GM19397 (cell line): ENCODE measurements around the gene FAM107B.
"Not testable (repeated sequence)": the region's sequence is repeated elsewhere in the genome, so short reads cannot be mapped to it uniquely, and the experiment has no call there.

Experiments used
- ATAC-seq: cut with Tn5 transposase; IDR thresholded peaks from one replicate; pipeline ENCODE4 v1.9.1; 2021; ENCODE audit warnings: mild to moderate bottlenecking, moderate library complexity; ENCODE audit not compliant: unreplicated experiment

FAM107B gene

DNA sequence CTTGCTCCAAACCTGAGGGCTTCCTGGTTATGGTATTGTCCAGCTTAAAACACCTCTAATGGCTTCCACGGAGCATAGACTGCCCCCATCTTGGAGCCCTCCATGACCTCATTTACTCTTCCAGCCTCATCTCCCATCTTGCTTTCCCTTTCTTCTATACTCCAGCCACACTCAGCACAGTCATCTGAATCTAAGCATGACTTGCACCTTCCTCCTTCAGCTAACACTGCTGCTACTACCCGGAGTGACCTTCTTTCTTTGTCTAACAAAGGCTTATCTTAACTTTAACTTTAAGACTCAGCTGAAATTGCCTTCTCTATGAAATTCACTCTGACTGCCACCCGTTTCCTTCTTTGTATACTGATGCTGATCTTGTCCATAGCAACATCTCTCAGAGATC is 135.1 kb downstream of the FAM107B start:
- no peak for ATAC-seq

DNA sequence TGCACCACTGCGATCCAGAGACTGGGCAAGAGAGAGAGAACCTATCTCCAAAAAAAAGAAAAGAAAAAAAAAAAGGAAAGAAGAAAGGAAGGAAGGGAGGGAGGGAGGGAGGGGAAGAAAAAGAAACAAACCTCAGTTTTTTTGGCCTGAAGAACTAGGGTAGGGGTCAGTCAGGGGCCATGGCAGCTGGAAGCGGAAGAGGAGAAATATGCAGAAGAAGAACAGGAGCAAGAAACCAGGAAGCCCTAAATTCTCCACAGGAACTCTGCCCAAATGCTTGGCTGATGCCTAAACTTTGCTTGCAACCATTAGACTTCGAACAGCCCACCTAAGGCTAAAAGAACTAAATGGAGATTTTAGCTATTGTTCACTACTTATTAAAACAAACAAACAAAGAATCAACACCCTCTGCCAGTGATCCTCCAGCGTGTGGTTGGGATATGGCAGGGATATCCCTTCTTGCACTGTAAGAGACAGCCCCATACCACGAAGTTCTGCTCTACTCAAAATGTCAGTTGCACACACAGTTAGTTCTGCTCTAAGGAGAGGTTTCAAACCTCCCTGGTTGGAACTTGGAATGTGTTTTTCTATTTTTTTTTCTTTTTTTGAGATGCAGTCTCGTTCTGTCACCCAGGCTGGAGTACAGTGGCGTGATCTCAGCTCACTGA is 139.5 kb downstream of the FAM107B start:
- ATAC-seq = no peak

DNA sequence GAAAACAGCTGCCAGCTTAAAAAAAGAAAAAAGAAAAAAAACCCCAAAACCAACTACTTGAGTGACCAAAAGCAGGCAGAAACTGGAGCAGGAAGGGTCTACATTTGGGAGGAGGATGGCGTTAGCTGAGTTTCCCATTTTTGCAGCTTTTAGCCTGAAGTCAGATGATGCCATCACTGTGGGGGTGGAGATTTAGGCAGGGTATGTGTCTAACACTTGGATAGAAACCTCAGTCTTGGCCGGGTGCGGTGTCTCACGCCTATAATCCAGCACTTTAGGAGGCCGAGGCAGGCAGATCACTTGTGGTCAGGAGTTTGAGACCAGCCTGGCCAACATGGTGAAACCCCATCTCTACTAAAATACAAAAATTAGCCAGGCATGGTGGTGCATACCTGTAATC is 140.1 kb downstream of the FAM107B start:
- ATAC-seq = not testable (repeated sequence)

DNA sequence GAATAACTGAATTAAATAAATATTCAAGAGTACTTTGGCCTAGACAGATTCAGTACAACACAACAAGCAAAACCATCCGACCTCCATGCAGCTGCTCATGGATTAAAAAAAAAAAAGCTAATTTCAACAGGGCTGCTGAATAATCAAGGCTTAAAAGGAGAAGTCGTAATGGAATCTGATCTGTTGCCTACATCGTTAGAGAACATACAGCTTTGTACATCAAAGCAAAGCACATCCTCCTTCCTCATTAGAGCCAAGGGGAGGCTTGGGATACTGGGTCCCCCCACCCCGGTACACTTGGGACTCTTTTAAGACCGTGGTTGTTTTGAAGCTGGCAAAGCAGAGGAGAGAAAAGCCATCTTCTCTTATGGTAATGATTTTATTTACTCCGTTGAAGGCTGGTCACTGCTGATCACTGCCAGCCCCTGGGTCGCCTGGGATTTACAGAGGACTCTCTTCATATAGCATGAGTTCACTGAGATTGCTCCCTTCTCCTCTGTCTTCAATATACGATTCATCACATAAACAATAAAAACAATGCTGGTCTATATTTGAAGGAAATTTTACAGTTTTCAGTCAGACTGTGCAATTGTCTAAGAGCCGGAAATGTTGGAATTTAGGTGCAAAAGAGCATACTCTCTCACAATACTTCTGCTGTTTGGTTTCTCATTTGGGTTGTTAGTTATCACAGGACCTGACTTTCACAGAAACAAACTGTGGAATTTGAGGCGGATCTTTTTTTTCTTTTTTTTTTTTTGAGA is 148.8 kb downstream of the FAM107B start:
- no peak for ATAC-seq

DNA sequence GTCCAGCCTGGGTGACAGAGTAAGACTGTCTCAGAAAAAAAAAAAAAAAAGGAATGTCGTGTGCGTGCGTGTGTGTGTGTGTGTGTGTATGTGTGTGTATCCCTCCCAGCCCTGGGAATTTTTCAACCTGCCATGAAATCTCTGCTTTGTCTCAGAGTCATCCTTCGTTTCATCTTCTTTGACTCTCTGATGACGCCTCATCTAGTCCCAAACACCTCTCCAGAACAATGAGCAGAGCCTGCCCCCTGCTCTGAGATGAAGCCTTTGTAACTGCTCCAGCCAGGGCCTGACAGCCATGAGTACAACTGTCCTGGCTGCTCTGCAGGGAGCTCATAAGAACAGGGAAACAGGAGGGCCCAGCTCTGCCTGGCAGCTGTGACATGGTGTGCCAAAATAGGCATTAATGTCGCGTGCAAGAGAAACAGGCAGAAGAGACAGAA is 149.5 kb downstream of the FAM107B start:
- no peak for ATAC-seq

DNA sequence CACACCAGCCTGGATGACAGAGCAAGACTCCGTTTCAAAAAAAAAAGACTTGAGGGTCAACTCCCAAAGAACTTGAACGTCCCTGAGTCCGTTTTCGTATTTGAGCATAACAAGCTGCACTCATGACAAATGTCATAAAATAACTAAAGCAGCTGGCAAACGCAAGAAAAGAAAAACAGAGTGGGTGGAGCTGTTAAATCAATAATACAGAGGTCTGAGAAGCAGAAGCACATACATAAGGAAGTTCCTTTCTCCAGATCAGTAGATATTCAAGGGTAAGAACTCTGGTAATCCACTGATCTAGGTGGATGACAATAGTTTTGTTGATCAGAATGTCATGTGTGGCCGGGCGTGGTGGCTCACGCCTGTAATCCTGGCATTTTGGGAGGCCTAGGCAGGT is 150.1 kb downstream of the FAM107B start:
- no peak for ATAC-seq

DNA sequence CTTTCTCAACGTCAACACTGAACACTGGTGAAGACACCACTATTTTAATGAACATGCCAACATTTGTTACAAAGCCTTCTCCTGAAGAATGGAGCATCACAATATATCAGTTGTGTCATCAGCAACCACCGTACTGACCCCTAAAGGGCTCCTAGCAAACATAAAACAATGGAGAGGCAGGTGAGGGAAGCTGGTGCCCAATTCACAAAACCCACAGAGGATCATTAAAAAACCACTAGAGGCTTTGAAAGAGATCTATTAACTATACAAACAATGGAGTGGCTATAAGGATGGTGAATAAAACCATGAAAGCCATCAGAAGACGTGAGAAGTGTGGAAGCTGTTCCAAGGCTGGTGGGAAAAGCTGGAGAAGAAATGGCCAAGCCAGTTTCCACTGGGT is 150.8 kb downstream of the FAM107B start:
- ATAC-seq = no peak

DNA sequence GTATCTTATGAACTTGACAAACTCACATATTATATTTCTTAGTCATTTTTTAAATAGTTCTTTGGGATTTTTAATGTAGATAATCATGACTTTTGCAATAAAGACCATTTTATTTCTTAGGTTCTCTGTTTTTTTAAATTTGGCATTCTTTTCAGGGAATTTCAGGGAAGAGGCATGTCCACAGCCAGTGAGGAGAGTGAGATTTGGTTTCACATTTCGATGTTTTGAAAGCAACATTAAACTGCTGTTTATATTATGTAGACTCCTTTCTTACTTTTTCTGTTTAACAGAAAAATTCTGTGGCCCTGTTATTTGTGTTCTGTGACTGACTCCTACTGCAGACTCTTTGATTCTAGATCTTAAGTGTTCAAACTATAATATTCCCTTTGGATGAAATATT is 153.7 kb downstream of the FAM107B start:
- ATAC-seq = no peak

DNA sequence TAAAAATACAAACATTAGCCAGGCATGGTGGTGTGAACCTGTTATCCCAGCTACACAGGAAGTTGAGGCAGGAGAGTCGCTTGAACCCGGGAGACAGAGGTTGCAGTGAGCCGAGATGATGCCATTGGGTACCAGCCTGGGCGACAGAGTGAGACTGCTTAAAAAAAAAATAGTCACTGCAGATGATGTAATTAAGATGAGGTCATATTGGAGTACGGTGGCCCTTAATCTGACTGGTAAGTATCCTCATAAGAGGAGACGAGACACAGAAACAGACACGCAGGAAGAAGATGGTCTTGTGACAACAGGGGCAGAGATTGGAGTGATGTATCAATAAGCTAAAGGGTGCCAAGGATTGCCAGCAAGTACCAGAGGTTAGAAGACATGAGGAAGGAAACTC is 156.0 kb downstream of the FAM107B start:
- ATAC-seq = no peak

DNA sequence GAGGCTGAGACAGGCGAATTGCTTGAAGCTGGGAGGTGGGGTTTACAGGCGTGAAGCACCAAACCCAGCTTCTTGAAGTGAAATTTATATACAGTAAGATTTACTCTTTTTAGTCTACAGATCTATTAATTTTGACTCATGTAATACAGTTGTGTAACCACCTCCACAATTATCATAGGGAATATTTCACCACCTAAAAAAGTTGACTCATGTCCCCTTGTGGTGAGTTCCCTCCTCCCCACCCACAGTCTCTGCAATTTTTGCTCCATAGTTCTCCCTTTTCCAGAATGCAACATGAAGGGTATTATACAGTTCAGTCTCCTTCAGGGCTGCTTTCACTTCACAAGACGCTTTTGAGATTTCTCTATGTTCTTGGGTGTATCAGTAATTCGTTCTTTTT is 156.8 kb downstream of the FAM107B start:
- no peak for ATAC-seq

DNA sequence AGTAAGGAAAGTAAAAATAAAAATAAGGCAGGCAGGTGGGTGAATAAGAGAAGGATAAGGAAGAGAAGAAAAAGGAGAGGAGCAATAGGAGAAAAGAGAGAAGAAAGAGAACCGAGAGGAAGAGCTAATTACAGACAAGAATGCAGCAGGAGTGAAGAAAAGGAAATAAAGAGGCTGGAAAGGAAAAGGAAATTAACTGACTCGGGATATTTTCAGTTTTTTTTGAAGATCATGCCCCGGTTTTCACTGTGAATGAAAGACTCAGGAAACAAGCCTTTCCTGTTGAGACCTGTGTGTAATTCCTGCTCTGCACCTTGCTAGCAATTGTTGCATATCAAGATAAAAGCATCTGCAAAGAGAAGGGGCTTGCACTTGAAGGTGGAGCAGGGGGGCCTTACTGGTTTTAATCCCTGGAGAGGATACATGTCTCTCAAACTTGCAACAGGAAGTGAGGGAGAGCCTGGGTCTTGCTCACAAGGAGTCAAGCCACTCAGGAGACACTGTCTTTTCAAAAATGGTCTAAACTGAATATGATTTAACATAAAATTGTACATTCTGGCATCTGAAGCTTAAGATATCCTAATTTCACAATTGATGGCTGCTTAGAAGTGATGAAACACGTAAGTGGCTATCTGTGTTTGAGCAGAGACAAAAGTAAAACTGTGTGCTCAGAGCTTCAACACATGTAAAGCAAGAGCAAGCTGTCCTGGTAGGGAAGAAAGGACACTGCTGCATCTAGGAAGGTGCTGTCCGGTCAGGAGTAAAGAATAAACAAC is 157.6 kb downstream of the FAM107B start:
- no peak for ATAC-seq

DNA sequence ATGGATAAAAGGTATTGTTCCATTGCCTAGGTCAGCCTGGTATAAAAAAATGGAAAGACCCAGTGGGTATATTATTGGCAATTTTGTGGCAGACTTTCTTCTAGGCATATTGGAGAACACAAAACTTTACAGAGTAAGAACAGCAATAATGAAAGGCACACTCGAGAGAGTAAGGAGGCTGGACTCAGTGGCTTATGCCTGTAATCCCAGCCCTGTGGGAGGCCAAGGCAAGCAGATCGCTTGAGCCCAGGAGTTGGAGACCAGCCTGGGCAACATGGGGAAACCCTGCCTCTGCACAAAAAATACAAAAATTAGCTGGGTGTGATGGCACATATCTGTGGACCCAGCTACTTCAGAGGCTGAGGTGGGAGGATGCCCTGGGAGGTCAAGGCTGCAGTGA is 158.2 kb downstream of the FAM107B start:
- no peak for ATAC-seq

DNA sequence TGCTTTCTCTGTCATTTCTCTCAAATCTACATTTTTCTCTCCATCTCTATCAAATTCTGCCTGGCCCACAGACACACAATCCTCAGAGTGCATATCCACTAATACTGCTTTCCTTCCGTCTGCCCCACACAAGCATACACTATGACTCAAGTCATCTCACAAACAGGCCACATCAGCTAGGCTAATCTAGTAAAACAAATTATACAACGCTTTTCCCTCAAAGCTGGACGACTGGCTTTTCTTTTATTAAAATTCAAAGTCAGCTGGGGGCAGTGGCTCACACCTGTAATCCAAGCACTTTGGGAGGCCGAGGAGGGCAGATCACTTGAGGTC is 161.1 kb downstream of the FAM107B start:
- no peak for ATAC-seq

DNA sequence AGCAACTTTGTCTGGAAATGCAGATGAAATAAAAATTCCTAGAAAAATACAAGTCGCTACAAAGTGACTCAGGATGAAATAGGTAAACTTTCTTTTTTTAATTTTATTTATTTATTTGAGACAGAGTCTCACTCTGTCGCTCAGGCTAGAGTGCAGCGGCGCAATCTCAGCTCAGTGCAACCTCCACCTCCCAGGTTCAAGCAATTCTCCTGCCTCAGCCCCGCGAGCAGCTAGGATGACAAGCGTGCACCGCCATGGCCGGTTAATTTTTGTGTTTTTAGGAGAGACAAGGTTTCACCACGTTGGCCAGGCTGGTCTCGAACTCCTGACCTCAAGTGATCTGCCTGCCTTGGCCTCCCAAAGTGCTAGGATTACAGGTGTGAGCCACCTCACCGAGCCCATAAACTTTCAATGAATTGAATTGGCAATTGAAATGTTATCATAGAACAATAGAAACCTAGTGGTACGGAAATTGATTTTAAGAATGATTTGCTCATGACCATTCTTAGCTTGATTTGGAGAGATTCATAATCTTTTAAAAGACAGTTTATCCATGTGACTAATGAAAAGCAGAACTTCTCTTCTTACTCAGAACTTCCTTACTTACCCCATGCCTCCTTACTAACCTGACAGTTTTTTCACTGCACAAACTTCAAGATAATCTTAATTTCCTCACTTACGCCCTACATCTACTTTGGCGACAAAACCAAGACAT is 161.7 kb downstream of the FAM107B start:
- ATAC-seq = no peak

DNA sequence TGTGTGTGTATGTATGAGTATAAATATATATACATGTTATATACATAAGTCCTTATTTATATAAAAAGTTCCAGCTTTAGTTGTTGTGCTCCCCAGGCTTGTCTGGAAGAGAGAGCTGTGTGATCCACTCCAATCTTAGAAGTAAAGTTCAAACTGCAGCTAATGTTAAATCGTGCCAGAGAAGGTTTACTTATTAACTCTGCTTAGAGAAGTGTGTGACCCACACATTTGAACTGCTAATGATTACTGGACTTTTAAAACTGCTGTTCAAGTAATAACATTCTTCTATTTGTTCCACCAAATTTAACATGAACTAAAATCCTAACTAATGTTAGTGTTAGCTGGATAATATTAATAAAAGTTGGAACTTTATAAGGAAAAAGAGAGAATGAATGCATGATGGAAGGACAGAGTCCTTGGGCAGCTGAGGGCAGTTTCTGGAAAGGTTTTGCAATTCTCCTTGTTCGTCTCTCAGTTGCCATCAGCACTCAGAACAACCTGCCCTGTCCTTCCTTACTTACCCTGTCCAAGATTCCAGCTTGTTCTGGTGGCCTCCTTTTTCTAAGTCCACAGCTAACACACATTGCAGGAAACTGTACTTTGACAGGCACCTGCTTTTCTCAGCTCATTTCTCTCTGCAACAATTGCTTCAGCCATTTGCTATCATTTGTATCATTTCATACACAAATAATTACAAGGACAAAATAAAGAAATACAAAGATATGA is 162.6 kb downstream of the FAM107B start:
- ATAC-seq = no peak

DNA sequence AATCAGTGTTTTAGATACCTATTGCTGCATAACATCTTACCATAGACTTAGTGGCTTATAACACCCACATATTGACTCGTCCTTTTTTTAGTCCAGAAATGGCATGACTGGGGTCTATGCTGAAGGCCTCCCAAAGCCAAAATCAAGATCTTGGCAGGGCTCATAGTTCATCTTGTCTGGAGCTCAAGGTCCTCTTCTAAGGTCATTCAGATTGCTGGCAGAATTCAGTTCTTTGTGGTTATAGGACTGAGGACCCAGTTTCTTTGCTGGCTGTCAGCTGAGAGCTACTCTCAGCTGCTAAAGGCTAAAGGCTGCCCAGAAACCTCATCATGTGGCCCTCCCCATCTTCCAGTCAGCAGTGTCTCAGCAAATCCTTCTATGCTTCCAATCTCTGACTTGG is 165.5 kb downstream of the FAM107B start:
- no peak for ATAC-seq

DNA sequence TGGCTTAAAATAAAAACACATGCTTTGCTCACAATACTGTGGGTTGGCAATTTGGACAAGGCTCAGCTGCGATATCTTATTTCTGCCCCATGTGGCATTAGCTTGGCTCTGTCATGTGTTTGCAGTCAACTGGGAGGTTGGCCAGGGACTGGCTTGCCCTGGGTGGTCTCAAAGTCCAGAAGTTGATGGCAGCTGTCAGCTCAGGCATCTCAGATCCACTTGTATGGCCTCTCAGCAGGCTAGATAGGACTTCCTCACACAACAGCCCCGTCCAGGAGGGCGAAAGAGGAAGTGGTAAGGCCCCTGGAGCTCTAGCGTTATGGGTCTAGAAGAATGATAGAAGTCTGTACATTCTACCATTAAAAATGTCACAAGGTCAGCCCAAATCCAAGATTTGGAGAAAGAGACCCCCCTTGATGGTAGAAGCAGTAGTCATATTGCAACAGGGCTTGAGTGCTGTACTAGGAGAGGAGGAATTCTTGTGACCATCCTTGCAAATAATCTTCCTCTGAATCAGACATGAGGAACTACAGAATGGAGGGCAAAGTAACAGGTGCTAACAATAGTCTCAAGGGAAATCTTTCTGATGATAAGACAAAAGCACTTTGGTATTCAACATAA is 166.2 kb downstream of the FAM107B start:
- peak; percentile 41 for ATAC-seq

DNA sequence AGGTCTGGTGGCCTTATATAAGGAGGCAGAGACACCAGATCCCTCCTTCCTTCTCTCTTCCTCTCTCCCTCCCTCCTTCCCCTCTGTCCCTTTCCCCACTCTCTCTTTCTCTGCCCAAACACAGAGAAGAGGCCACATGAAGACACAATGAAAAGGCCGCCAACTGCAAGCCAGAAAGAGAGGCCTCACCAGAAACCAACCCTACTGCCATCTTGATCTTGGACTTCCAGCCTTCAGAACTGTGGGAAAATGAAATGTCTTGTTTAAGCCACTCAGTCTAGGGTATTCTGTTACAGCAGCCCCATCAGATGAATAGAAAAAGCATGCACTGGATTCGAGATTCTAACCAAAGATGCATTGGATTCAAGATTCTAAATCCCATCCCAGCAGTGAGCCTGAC is 168.1 kb downstream of the FAM107B start:
- no peak for ATAC-seq

DNA sequence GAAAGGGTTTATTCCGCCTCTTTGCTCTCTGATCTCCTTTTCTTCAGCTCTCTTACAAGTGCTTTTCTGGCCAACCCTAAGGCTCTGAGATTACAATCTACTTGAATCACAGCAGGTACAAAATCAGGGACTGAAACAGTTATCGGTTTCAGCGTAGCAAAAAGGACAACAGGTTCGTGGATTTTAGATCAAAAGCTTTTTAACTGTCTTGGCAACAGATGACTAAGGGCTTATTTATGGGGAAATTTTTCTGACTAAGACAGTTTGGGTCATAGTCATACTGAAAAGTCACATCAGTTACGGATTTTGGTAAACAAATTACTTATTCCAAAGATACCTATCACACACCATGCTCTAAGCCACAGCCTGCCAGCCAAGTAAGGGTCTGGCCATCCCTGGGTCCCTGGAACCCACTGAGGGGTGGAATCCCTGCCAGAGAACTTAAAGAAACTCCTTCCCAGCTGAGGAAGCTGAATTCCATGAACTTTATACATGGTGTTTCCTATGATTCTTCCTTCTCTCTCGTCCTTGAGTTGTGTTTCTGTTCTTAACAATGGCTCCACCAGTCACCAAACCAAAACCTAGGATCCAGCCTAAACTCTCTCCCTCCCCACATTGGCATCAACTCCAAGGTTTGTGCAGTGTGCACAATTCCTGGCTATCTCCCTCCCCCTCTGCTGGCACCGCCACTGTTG is 169.3 kb downstream of the FAM107B start:
- peak; percentile 17 for ATAC-seq
